Omental fat pad (tissue), 4 donors: Measurements from ENCODE around the gene CDC27. TPM values are rescaled to one million over a fixed set of nuclear protein-coding genes. Genes with fewer than 3 reads are reported as not detected.
"Not testable (repeated sequence)": the region's sequence is repeated elsewhere in the genome, so short reads cannot be mapped to it uniquely, and the experiment has no call there.

ENCODE experiments used
- ATAC-seq: fragments of 150-250 bp; one replicate; pipeline ENCODE4 v1.9.1; 2016; ENCODE audit warnings: mild to moderate bottlenecking, moderate library complexity; ENCODE audit not compliant: low FRiP score
- DNase-seq: peaks from one replicate; pipeline ENCODE4 v3.0.0-alpha.2; 2019; ENCODE audit warnings: low spot score
- total RNA-seq, 4 donors: library from RNA; depleted of rRNA; stranded (reverse); fragments of >200 nt; gene quantifications; one replicate each; pipeline ENCODE4 v1.1.0, GENCODE V29; 2016
- TF ChIP-seq, protein P1 (sequence below), 3 donors: fragments of 450-650 bp; IDR thresholded peaks; one replicate each; pipeline ENCODE4 v1.5.1; 2016 to 2017; ENCODE audit warnings: antibody characterized with exemption in 3 of 3, mild to moderate bottlenecking in 3 of 3, moderate library complexity in 2 of 3

Gene CDC27
- total RNA-seq, 4 donors from 2014 or later = 66.1 to 95.8 (median 76.2) TPM

DNA sequence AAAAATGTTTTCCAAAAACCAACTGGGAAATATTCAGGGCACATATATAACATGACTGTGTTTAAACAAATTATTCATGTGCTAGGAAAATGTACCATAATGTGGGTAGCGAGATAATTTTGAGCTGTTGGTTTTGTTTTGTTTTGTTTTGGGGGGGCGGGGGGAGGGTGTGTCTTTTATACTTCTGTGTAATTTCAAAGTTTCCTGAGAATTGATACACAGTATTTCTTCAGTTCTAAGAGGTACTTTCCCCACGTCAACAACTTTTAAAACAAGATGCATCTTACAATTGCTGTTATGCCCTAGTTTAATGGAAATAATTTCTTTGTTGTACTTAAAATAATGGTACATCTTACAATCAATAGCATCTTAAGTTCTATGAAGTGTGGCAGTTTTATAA, 110.3 kb downstream of the CDC27 start:
- ATAC-seq (no peak), DNase-seq (no peak)
- TF ChIP-seq, protein P1, sequence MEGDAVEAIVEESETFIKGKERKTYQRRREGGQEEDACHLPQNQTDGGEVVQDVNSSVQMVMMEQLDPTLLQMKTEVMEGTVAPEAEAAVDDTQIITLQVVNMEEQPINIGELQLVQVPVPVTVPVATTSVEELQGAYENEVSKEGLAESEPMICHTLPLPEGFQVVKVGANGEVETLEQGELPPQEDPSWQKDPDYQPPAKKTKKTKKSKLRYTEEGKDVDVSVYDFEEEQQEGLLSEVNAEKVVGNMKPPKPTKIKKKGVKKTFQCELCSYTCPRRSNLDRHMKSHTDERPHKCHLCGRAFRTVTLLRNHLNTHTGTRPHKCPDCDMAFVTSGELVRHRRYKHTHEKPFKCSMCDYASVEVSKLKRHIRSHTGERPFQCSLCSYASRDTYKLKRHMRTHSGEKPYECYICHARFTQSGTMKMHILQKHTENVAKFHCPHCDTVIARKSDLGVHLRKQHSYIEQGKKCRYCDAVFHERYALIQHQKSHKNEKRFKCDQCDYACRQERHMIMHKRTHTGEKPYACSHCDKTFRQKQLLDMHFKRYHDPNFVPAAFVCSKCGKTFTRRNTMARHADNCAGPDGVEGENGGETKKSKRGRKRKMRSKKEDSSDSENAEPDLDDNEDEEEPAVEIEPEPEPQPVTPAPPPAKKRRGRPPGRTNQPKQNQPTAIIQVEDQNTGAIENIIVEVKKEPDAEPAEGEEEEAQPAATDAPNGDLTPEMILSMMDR (IDR thresholded peaks at IDR 0.05) = no peak

DNA sequence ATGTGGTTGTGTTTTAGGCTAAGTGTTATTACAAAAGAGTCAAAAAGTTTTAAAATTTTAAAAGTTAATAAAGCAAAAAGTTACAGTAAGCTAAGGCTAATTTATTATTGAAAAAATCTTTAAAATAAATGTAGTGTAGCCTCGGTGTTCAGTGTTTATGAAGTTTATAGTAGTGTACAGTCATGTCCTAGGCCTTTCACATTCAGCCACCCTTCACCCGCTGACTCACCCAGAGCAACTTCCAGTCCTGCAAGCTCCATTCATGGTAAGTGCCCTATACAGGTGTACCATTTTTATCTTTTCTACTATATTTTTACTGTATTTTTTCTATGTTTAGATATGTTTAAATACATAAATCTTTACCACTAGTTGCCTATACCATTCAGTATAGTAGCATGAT, 111.5 kb downstream of the CDC27 start:
- no peak for DNase-seq
- TF ChIP-seq, protein P1 (IDR thresholded peaks at IDR 0.05) = no peak
- no peak for ATAC-seq

DNA sequence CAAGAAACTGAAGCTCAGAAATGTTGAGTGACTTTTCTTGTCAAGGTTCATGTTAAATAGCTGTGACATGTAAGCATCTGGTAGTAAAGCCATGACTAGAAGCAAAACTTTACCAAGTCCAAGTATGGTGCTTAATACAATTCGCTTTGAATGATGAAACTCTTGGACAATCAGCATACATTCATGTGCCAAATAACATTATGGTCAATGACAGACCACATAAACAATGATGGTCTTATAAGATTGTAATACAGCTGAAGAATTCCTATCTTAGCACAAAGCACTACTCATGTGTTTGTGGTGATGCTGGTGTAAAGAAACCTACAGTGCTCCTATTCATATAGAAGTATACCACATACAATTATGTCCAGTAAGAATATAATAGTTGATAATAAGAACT, 112.9 kb downstream of the CDC27 start:
- TF ChIP-seq, protein P1 (IDR thresholded peaks at IDR 0.05) = no peak
- ATAC-seq = no peak
- DNase-seq = no peak

DNA sequence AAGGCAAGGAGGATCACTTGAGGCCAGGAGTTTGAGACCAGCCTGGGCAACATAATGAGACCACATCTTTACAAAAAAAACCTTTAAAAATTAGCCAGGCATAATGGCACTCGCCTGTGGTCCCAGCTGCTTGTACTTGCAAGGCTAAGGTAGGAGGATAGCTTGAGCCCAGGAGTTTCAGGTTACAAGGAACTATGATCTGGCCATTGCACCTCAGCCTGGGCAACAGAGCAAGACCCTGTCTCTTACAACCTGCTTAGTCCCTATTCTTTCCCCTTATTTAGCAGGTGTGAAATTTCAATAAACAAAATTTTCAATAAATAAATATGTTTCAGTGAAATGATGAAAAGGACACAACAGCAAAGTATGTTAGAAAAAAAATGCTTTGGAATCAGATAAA, 114.7 kb downstream of the CDC27 start:
- not testable (repeated sequence) for DNase-seq, ATAC-seq

DNA sequence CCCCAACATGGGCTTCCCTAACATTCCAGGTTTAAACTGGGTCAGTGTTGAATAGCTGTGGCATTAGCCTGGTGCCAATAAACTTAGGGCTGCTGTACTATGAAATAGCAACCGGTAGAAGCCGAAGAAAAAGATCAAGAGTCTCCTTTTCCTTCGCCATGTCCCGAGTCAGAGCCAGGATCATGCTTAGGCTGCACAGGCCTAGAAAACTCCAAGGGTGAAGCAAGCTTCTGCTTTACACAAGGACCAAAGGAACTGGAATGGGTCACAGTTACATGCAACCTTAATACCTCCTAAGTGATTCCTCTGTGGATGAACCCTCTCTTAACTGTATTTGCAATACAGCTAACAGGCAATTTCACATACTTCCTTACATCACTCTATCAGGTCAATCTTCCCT, 115.5 kb downstream of the CDC27 start:
- DNase-seq, ATAC-seq: not testable (repeated sequence)

DNA sequence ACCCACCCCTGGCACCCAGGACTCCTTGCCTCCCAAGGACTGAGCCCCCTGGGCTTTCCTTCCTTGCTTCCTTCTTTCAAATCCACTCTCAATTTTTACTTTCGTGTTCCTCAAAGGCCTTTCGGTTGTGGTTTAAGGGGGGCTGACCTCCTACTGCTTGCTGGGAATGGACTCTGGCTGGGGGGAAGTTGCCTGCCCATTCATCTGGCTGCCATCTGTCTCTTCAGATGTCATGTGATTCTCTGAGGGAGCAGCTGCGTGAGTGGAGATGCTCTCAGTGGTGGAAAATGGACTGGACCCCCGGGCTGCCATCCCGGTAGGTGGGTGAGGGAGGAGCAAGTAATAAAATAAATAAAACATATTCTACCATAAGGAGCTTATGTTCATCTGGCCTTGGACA, 116.2 kb downstream of the CDC27 start:
- ATAC-seq = no peak

DNA sequence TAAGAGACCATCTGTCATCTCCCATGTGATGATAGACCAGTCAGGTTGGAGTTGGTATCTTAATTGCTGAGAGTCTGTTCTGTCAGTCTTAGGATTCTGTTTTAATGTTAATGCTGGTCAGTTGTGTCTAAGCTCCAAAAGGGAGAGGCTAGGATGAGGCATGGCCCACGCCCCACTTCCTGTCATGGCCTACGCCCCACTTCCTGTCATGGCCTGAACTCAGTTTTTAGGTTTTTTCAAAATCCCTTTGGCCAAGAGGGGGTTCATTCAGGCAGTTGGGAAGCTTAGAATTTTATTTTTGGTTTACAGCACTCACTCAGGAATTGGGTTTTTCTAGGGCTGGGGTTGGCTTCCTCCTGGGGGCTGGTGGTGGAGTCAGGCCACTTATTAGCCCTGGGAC, 117.9 kb downstream of the CDC27 start:
- DNase-seq, ATAC-seq: not testable (repeated sequence)

More for the DNA sequence above, 116.2 kb downstream of the CDC27 start:
- no peak for DNase-seq
- TF ChIP-seq, protein P1 (IDR thresholded peaks at IDR 0.05) = no peak

DNA sequence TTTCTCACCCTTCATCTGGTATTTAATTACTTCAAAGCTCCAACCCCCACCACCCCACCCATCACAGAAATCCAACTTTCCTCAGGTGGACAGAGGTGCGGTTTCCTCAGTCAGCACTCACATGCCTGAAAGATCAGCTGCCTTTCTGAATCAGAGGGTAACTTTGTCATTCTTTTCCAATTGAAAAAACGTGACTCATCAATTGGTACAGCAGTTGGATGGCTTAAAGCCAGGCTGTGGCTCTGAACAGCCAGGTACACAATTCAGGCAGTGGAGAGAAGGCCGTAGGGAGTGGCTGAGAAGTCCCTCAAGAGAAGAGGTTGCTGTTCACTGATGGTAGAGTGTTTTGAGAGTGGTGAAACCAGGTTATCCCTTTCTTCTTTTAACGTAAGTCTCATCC, 118.8 kb downstream of the CDC27 start:
- not testable (repeated sequence) for DNase-seq, ATAC-seq

Other genes starting within 250 kb of the CDC27 start
- gene RPRML, start 210.0 kb downstream of the CDC27 start, total RNA-seq = not detected
- gene MYL4, start 20.1 kb upstream of the CDC27 start, total RNA-seq = 1 to 10 TPM in 1 of 4 donors, under 1 TPM in 1, not detected in 2; 0.46 to 2.5 TPM
- 10 to 100 TPM; 12.1 to 72.9 (median 17.5) TPM for gene ITGB3, start 64.5 kb upstream of the CDC27 start, total RNA-seq
- gene EFCAB13, start 134.7 kb upstream of the CDC27 start, total RNA-seq = 10 to 100 TPM in 1 of 4 donors, 1 to 10 TPM in 3; 3.3 to 17.2 (median 6.2) TPM